DOHH2 (cell line): ENCODE results near the gene ARID5B.

ENCODE experiments used
- H3F3A ChIP-seq: fragments of 200-600 bp; sonication (generic), shearing (Covaris generic); 2 replicates; pipeline ENCODE4 v1.6.0; 2016; ENCODE audit warnings: antibody characterized with exemption, mild to moderate bottlenecking; ENCODE audit not compliant: control insufficient read depth, insufficient read depth
- H3K27ac ChIP-seq: fragments of 200-600 bp; sonication (generic); 2 replicates; pipeline ENCODE4 v1.5.1; 2014; ENCODE audit warnings: low read depth, mild to moderate bottlenecking, low read length, moderate library complexity
- H3K27me3 ChIP-seq: fragments of 200-600 bp; sonication (generic); 2 replicates; pipeline ENCODE4 v1.6.1; 2014; ENCODE audit warnings: mild to moderate bottlenecking, low read length, mixed read lengths; ENCODE audit not compliant: control insufficient read depth
- H3K36me3 ChIP-seq: fragments of 200-600 bp; sonication (generic); 2 replicates; pipeline ENCODE4 v1.6.1; 2014; ENCODE audit warnings: mild to moderate bottlenecking, low read length, moderate library complexity, mixed read lengths; ENCODE audit not compliant: control insufficient read depth
- H3K4me1 ChIP-seq: fragments of 200-600 bp; sonication (generic); 2 replicates; pipeline ENCODE4 v1.6.1; 2014; ENCODE audit warnings: mild to moderate bottlenecking, low read length, mixed read lengths; ENCODE audit not compliant: control insufficient read depth
- H3K4me2 ChIP-seq: fragments of 200-600 bp; sonication (generic); 2 replicates; pipeline ENCODE4 v1.6.0; 2014; ENCODE audit warnings: mild to moderate bottlenecking, low read length, moderate library complexity
- H3K4me3 ChIP-seq: fragments of 200-600 bp; sonication (generic); 2 replicates; pipeline ENCODE4 v1.5.1; 2014; ENCODE audit warnings: mild to moderate bottlenecking, low read length, mixed read lengths
- H3K79me2 ChIP-seq: fragments of 200-600 bp; sonication (generic); 2 replicates; pipeline ENCODE4 v1.6.1; 2014; ENCODE audit warnings: mild to moderate bottlenecking, low read length, mixed read lengths; ENCODE audit not compliant: control insufficient read depth
- H3K9me2 ChIP-seq: fragments of 200-600 bp; sonication (generic); replicated peaks from 2 replicates; pipeline ENCODE4 v1.6.1; 2014; ENCODE audit warnings: mild to moderate bottlenecking, low read length, mixed read lengths; ENCODE audit not compliant: control insufficient read depth
- H3K9me3 ChIP-seq: fragments of 200-600 bp; sonication (generic); 2 replicates; pipeline ENCODE4 v1.6.1; 2014; ENCODE audit warnings: antibody characterized with exemption, low read length, mixed read lengths; ENCODE audit not compliant: control insufficient read depth, insufficient read depth
- H4K20me1 ChIP-seq: fragments of 200-600 bp; sonication (generic); 2 replicates; pipeline ENCODE4 v1.6.0; 2014; ENCODE audit warnings: low read depth, mild to moderate bottlenecking, antibody characterized with exemption, low read length, moderate library complexity; ENCODE audit not compliant: control insufficient read depth, insufficient read depth
- EZH2phosphoT487 ChIP-seq: fragments of 200-600 bp; sonication (generic); IDR thresholded peaks from 2 replicates; pipeline ENCODE4 v1.6.1; 2017; ENCODE audit warnings: borderline replicate concordance, mild to moderate bottlenecking, antibody characterized with exemption, low read length, moderate library complexity, mixed read lengths
- TF ChIP-seq, protein P1 (sequence below): fragments of 200-600 bp; sonication (generic); IDR thresholded peaks from one replicate; pipeline ENCODE4 v1.5.1; 2014; ENCODE audit warnings: antibody characterized with exemption, mild to moderate bottlenecking, low read depth, low read length; ENCODE audit not compliant: poor library complexity, severe bottlenecking

ARID5B gene

DNA sequence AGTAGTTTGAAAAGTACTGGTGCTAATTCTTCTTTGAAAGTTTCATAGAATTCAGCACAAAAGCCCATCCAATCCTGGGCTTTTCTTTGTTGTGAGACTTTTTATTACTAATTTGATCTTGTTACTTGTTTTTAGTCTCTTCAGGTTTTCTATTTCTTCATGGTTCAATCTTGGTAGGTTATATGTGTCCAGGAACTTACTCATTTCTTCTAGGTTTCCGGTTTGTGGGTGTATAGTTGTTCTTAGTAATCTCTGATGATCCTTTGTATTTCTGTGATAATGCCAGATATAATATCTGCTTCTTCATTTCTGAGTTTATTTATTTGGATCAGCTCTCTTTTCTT is 219.7 kb downstream of the ARID5B start:
- Histone ChIP-seq H3K4me2 (no peak overlapping the region), H3K9me2 (no peaks in the 10 kb centered on the region), H3K4me3 (no peak overlapping the region), H3K79me2 (no peaks in the 10 kb centered on the region), H3K27me3 (no peaks in the 10 kb centered on the region), H3K4me1 (peaks cover 6% of the 10 kb centered on the region), H3K27ac (no peak overlapping the region), H3K36me3 (no peaks in the 10 kb centered on the region), H3K9me3 (peaks cover 12% of the 10 kb centered on the region; the same call in 1 of the 2 replicates), H3F3A (no peaks in the 10 kb centered on the region), H4K20me1 (no peaks in the 10 kb centered on the region)
- TF ChIP-seq, protein P1, sequence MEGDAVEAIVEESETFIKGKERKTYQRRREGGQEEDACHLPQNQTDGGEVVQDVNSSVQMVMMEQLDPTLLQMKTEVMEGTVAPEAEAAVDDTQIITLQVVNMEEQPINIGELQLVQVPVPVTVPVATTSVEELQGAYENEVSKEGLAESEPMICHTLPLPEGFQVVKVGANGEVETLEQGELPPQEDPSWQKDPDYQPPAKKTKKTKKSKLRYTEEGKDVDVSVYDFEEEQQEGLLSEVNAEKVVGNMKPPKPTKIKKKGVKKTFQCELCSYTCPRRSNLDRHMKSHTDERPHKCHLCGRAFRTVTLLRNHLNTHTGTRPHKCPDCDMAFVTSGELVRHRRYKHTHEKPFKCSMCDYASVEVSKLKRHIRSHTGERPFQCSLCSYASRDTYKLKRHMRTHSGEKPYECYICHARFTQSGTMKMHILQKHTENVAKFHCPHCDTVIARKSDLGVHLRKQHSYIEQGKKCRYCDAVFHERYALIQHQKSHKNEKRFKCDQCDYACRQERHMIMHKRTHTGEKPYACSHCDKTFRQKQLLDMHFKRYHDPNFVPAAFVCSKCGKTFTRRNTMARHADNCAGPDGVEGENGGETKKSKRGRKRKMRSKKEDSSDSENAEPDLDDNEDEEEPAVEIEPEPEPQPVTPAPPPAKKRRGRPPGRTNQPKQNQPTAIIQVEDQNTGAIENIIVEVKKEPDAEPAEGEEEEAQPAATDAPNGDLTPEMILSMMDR: no peak
- no peak for TF ChIP-seq EZH2phosphoT487

- H3K27ac ChIP-seq: no peak overlapping the region
- no peak overlapping the region for H3K4me3 ChIP-seq
- H3F3A ChIP-seq: no peaks in the 10 kb centered on the region
- peaks cover 6% of the 10 kb centered on the region; the same call in 1 of the 2 replicates for H3K9me3 ChIP-seq
- H3K27me3 ChIP-seq: no peaks in the 10 kb centered on the region
- no peaks in the 10 kb centered on the region for H3K9me2 ChIP-seq
- H3K79me2 ChIP-seq: no peaks in the 10 kb centered on the region
- no peaks in the 10 kb centered on the region for H4K20me1 ChIP-seq
- no peak overlapping the region for H3K4me2 ChIP-seq
- H3K36me3 ChIP-seq: no peaks in the 10 kb centered on the region
- TF ChIP-seq EZH2phosphoT487: no peak
- TF ChIP-seq, protein P1: no peak
- H3K4me1 ChIP-seq: peaks cover 5% of the 10 kb centered on the region
Observed at GRCh38 chr10:62127975-62128374, 226.5 kb downstream of the ARID5B start.

- Histone ChIP-seq H3F3A (no peaks in the 10 kb centered on the region), H3K4me1 (peaks cover 8% of the 10 kb centered on the region), H4K20me1 (no peaks in the 10 kb centered on the region), H3K79me2 (no peaks in the 10 kb centered on the region), H3K27ac (no peak overlapping the region), H3K9me2 (no peaks in the 10 kb centered on the region), H3K36me3 (no peaks in the 10 kb centered on the region), H3K9me3 (no peaks in the 10 kb centered on the region), H3K27me3 (no peaks in the 10 kb centered on the region), H3K4me3 (no peak overlapping the region), H3K4me2 (no peak overlapping the region)
- TF ChIP-seq EZH2phosphoT487: no peak
- TF ChIP-seq, protein P1: no peak
Observed at GRCh38 chr10:62130948-62131347, 229.4 kb downstream of the ARID5B start.

DNA sequence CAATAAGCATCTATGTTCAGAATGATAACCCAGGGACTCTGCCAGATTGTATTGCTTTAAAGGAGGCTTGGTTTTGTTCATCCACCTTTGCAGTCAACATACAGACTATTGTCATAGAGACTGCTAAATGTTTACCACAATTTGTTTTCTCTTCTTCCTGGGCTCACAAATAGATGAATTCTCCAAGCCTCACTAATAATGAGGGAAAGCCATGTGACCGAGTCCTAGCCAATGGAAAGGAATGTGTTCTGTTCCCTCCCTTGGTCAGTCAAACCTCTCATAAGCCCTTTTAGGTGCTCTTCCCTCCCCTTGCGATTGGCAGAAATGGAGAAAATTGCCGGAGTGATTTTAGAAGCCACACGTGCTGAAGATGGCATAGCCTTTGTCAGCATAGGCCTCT is 230.2 kb downstream of the ARID5B start:
- Histone ChIP-seq H3K79me2 (no peaks in the 10 kb centered on the region), H4K20me1 (no peaks in the 10 kb centered on the region), H3K9me2 (no peaks in the 10 kb centered on the region), H3K4me2 (no peak overlapping the region), H3K9me3 (no peaks in the 10 kb centered on the region), H3K27ac (no peak overlapping the region), H3K27me3 (no peaks in the 10 kb centered on the region), H3K4me1 (peaks cover 8% of the 10 kb centered on the region), H3K4me3 (no peak overlapping the region), H3K36me3 (no peaks in the 10 kb centered on the region), H3F3A (no peaks in the 10 kb centered on the region)
- TF ChIP-seq, protein P1: no peak
- no peak for TF ChIP-seq EZH2phosphoT487
